ENCODE results near the gene TRIM39. TPM values are rescaled to one million over a fixed set of nuclear protein-coding genes. Genes with fewer than 3 reads are reported as not detected.

The TRIM39 gene
- total and polyA plus RNA-seq, 9 of the 15 experiments (the other 6 are each of a cell fraction or from before 2014, with no cell fraction given): 5.6 to 17.7 (median 12.8) TPM

DNA sequence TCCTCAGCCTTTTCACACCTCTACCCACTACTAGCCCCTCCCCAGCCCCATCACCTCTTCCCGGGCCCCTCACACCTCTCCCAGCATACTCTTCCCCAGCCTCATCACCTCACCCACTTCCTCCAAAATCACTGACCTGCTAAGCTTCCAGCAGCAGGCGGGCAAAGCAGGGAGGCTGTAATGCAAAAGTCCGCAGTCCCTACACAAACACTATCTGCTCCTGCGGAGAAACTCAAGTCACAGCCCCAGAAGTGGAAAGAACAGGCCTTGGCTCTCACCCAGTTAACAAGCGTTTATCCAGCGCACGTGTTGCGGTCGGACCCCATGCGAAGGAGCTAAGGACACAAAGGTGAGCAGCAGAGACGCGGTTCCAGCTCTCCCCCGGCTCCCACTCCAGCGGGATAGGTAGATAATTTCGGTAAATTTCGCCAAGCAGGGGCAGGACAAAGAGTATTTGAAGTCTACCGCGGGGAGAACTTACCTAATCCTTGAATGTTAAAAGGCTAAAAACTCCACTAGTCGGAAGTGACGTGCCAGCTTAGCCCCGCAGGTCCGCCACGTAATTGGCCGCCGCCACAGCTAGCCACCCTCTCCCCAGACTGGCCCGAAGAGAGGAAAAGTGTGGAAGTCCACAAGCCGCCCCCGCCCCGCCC lies 728 bp upstream of the TRIM39 start (continued):
- TF ChIP-seq, protein P1, sequence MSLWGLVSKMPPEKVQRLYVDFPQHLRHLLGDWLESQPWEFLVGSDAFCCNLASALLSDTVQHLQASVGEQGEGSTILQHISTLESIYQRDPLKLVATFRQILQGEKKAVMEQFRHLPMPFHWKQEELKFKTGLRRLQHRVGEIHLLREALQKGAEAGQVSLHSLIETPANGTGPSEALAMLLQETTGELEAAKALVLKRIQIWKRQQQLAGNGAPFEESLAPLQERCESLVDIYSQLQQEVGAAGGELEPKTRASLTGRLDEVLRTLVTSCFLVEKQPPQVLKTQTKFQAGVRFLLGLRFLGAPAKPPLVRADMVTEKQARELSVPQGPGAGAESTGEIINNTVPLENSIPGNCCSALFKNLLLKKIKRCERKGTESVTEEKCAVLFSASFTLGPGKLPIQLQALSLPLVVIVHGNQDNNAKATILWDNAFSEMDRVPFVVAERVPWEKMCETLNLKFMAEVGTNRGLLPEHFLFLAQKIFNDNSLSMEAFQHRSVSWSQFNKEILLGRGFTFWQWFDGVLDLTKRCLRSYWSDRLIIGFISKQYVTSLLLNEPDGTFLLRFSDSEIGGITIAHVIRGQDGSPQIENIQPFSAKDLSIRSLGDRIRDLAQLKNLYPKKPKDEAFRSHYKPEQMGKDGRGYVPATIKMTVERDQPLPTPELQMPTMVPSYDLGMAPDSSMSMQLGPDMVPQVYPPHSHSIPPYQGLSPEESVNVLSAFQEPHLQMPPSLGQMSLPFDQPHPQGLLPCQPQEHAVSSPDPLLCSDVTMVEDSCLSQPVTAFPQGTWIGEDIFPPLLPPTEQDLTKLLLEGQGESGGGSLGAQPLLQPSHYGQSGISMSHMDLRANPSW (CRISPR knock-in tag; IDR thresholded peaks at IDR 0.05): 0 out of 2 replicates have a peak, but pooled peaks have one; percentile 53
- TF ChIP-seq NFRKB (IDR thresholded peaks at IDR 0.05; ENCODE audit: low read depth) (peak; percentile 69; the same call in 1 of the 2 replicates), NFXL1 (CRISPR knock-in tag; IDR thresholded peaks at IDR 0.05) (peak; percentile 50; the same call in 1 of the 2 replicates), HDAC3 (IDR thresholded peaks at IDR 0.05; ENCODE audit: borderline replicate concordance, partially characterized antibody) (no peak), HNRNPK (IDR thresholded peaks at IDR 0.05; ENCODE audit: low read depth, low read length, poor library complexity, severe bottlenecking) (no peak), SMARCC2 (IDR thresholded peaks at IDR 0.05; ENCODE audit: low read depth) (0 out of 2 replicates have a peak, but pooled peaks have one; percentile 29), ZNF146 (CRISPR knock-in tag; IDR thresholded peaks at IDR 0.05; ENCODE audit: unreplicated experiment) (no peak), GABPB2 (CRISPR knock-in tag; conservative IDR thresholded peaks at IDR 0.05) (no peak), HNRNPL (IDR thresholded peaks at IDR 0.05; ENCODE audit: low read depth, low read length) (no peak), FOSL1 (tag; conservative IDR thresholded peaks at IDR 0.05) (no peak), NONO (IDR thresholded peaks at IDR 0.05; ENCODE audit: low read depth in 2 of 2, low read length in 1 of 2) (0 out of 4 replicates have a peak, but pooled peaks of 1 of the 2 experiments have one; percentile 15), MYC (IDR thresholded peaks at IDR 0.05; ENCODE audit: low read depth, low read length) (peak; percentile 87), MYC (CRISPR knock-in tag; IDR thresholded peaks at IDR 0.05; ENCODE audit: borderline replicate concordance, low read depth) (no peak; the same call in none of the 2 replicates), SNRNP70 (optimal IDR thresholded peaks at IDR 0.05; ENCODE audit: low read depth, low read length) (no peak), ZNF274 (IDR thresholded peaks at IDR 0.05; ENCODE audit: borderline replicate concordance, low read depth, low read length) (no peak), ZNF655 (CRISPR knock-in tag; IDR thresholded peaks at IDR 0.05) (no peak), ZNF174 (CRISPR knock-in tag; IDR thresholded peaks at IDR 0.05) (no peak), POLR2H (tag; IDR thresholded peaks at IDR 0.05; ENCODE audit: low read depth) (no peak; the same call in 1 of the 2 replicates), NELFE (IDR thresholded peaks at IDR 0.05; ENCODE audit: insufficient read depth, insufficient read length) (no peak), SP2 (IDR thresholded peaks at IDR 0.05; ENCODE audit: extremely low read depth, low read depth, low read length, poor library complexity, severe bottlenecking) (no peak), TGIF2 (CRISPR knock-in tag; IDR thresholded peaks at IDR 0.05) (no peak), CC2D1A (IDR thresholded peaks at IDR 0.05) (0 out of 2 replicates have a peak, but pooled peaks have one; percentile 34), SP1 (CRISPR knock-in tag; IDR thresholded peaks at IDR 0.05) (peak; percentile 47; the same call in 1 of the 2 replicates)
